Heart left ventricle (tissue), 16 donors: ENCODE data around the gene PAGE2B. TPM values are rescaled to one million over a fixed set of nuclear protein-coding genes. Genes with fewer than 3 reads are reported as not detected.
A peak's percentile ranks its signal among the peaks of the same experiment; 100 is the strongest.

Source experiments
- ATAC-seq, 4 donors: fragments of 200-7000 bp; cut with Tn5 transposase; one replicate each; pipeline ENCODE4 v1.9.1; 2020 to 2022; ENCODE audit warnings: moderate library complexity in 4 of 4, mild to moderate bottlenecking in 3 of 4, moderate number of reproducible peaks in 1 of 4
- DNase-seq, 5 donors: peaks; one replicate each; pipeline ENCODE4 v3.0.0-alpha.2; 2020
- H3K27ac ChIP-seq, 12 donors: fragments of 200-600 bp; sonication (generic) in 4 of 12; one replicate each; pipeline versions ENCODE4 v1.5.0 to v1.8.0; 2016 to 2022; ENCODE audit warnings: mild to moderate bottlenecking in 2 of 12
- H3K27me3 ChIP-seq, 9 donors: fragments of 200-600 bp; sonication (generic) in 2 of 9; one replicate each; pipeline versions ENCODE4 v1.5.1 to v1.8.0; 2016 to 2022; ENCODE audit warnings: mild to moderate bottlenecking in 3 of 9
- H3K36me3 ChIP-seq, 9 donors: fragments of 200-600 bp; sonication (generic) in 2 of 9; one replicate each; pipeline versions ENCODE4 v1.5.0 to v1.8.0; 2018 to 2022; ENCODE audit warnings: mild to moderate bottlenecking in 2 of 9
- H3K4me1 ChIP-seq, 12 donors: fragments of 200-600 bp; sonication (generic) in 4 of 12; one replicate each; pipeline versions ENCODE4 v1.5.0 to v1.8.0; 2016 to 2022; ENCODE audit warnings: mild to moderate bottlenecking in 3 of 12
- H3K4me3 ChIP-seq, 12 donors: fragments of 200-600 bp; sonication (generic) in 4 of 12; one replicate each; pipeline versions ENCODE4 v1.5.0 to v1.8.0; 2017 to 2022; ENCODE audit warnings: mild to moderate bottlenecking in 9 of 12, moderate library complexity in 4 of 12
- H3K9me3 ChIP-seq, 12 donors: fragments of 200-600 bp; sonication (generic) in 4 of 12; one replicate each; pipeline versions ENCODE4 v1.5.0 to v1.8.0; 2016 to 2022; ENCODE audit warnings: mild to moderate bottlenecking in 1 of 12
- POLR2A ChIP-seq, 2 donors: fragments of 450-650 bp; IDR thresholded peaks; one replicate each; pipeline ENCODE4 v1.6.1; 2017; ENCODE audit warnings: antibody characterized with exemption in 2 of 2, mild to moderate bottlenecking in 2 of 2, moderate library complexity in 2 of 2
- WGBS, 4 donors: extraction: QIAGEN DNeasy Blood & Tissue Kit in 2 of 4; methylation state at CpG; one replicate each; pipeline versions ENCODE4 v1.1.5 to v1.1.7; 2013 to 2018; 5-methylcytosine and 5-hydroxymethylcytosine counted together
- intact Hi-C, 10 donors: fragments of 100-400 bp; cut with DNase I; formaldehyde crosslinking; loops; one replicate each; pipeline versions ENCODE4 v1.11.1 to v1.14.2; 2022
- polyA plus RNA-seq, 2 donors: library from polyadenylated mRNA; stranded (reverse); fragments of 200-250 nt; gene quantifications; one replicate each; pipeline ENCODE4 v1.2.3, GENCODE V29; 2013
- total RNA-seq, 9 donors: library from RNA; depleted of rRNA in 2 of 9; stranded (reverse); fragments of >200 nt in 2 of 9; fragmentation: NEBNext Ultra II Directional in 3 of 9; extraction: Animal tissue kit (Norgen Biotek cat#: 25700) in 3 of 9; gene quantifications; one replicate each; pipeline versions ENCODE4 v1.1.0 to v1.2.4, GENCODE V29; 2016 to 2023
- TF ChIP-seq, protein P1 (sequence below), 12 donors: fragments of 200-600 bp; sonication (generic) in 4 of 12; IDR thresholded peaks; one replicate each; pipeline versions ENCODE4 v1.5.0 to v1.8.0; 2018 to 2022; ENCODE audit warnings: antibody characterized with exemption in 12 of 12, mild to moderate bottlenecking in 5 of 12
- donor health status: ischemic (EF 13 %, LVEDD 7.1; RV severe dilation, severe dysfunction).
- donor health status: healthy with polysubstance abuse.
- donor health status: DM: no; HTN: yes; CAD: no.
- donor health status: DM: no; HTN: no; CAD: no.
- donor health status: ischemic (EF 25% LVEDD 6.9; RV normal size, moderate dysfunction).
- donor health status: ischemic (EF 25% LVEDD 5.7; RV mildly dilated, moderate dysfunction).
- donor health status: healthy.
- donor health status: DM: yes; HTN: yes; CAD: no.
- donor health status: ischemic (EF 35%, LVEDD 5.7; RV mildly dilated, moderate dysfunction).
- donor health status: nonischemic (EF 11% LVEDD 7.7; RV severe dilation, severe dysfunction).
- donor health status: DM: yes; HTN: yes; CAD: no.
- donor health status: PGD.
- donor health status: ischemic (EF 29% LVEDD 5.4; RV normal size, mild dysfunction).
- donor health status: nonischemic (EF 23%, LVEDD 6.1; RV moderate dilation, normal function).

Gene PAGE2B
- total and polyA plus RNA-seq, 11 donors: not detected

- Histone ChIP-seq H3K27ac (no peak overlapping the region), H3K27me3 (peaks cover 0 to 23% (median 0%) of the 10 kb centered on the region in 9 donors), H3K4me1 (no peaks in the 10 kb centered on the region), H3K4me3 (no peak overlapping the region), H3K9me3 (no peaks in the 10 kb centered on the region), H3K36me3 (no peaks in the 10 kb centered on the region)
- TF ChIP-seq, protein P1, sequence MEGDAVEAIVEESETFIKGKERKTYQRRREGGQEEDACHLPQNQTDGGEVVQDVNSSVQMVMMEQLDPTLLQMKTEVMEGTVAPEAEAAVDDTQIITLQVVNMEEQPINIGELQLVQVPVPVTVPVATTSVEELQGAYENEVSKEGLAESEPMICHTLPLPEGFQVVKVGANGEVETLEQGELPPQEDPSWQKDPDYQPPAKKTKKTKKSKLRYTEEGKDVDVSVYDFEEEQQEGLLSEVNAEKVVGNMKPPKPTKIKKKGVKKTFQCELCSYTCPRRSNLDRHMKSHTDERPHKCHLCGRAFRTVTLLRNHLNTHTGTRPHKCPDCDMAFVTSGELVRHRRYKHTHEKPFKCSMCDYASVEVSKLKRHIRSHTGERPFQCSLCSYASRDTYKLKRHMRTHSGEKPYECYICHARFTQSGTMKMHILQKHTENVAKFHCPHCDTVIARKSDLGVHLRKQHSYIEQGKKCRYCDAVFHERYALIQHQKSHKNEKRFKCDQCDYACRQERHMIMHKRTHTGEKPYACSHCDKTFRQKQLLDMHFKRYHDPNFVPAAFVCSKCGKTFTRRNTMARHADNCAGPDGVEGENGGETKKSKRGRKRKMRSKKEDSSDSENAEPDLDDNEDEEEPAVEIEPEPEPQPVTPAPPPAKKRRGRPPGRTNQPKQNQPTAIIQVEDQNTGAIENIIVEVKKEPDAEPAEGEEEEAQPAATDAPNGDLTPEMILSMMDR (IDR thresholded peaks at IDR 0.05): no peak
- no peak for TF ChIP-seq POLR2A (IDR thresholded peaks at IDR 0.05)
- no peak for DNase-seq
- peak in 2 of 4 donors; percentile 42 to 69 for ATAC-seq
- WGBS, 4 donors: 10 to 30% (median 14%) methylated on average over 2 of the region's 2 CpGs
- intact Hi-C loops: no loop called here
Observed at GRCh38 chrX:55098691-55099090, 23.9 kb downstream of the PAGE2B start.

- no peak overlapping the region for H3K4me3 ChIP-seq
- no peaks in the 10 kb centered on the region for H3K36me3 ChIP-seq
- intact Hi-C loops: no loop called here
- no peaks in the 10 kb centered on the region for H3K9me3 ChIP-seq
- TF ChIP-seq POLR2A (IDR thresholded peaks at IDR 0.05): no peak
- TF ChIP-seq, protein P1 (IDR thresholded peaks at IDR 0.05): no peak
- no peak overlapping the region for H3K27ac ChIP-seq
- DNase-seq (no peak), ATAC-seq (no peak)
- H3K27me3 ChIP-seq: peaks cover 0 to 23% (median 0%) of the 10 kb centered on the region in 9 donors
- H3K4me1 ChIP-seq: no peaks in the 10 kb centered on the region
- 35 to 44% (median 40%) methylated on average over 1 of the region's 1 CpG for WGBS, 4 donors
Observed at GRCh38 chrX:55099162-55099561, 24.3 kb downstream of the PAGE2B start.

DNA sequence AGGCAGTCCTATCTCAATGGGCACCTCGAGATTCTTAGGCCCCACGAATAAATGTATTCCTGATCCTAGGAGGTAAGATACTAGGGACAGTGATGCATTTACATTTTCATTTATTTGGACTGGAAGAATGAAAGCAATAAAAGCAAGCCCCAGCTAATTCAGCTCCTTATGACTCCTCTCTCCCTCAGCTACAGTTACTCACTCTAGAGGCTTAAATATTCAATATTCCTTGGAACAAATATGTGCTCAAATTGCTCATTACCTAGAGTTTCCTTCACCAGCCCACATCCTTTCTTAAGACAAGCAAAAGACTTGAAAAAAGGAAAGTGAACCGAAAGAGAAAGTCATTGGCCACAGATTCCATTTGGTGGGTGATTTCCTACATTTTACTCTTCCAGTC is 27.9 kb downstream of the PAGE2B start:
- H3K4me1 ChIP-seq: no peaks in the 10 kb centered on the region
- ATAC-seq: no peak
- H3K9me3 ChIP-seq: no peaks in the 10 kb centered on the region
- no peaks in the 10 kb centered on the region for H3K36me3 ChIP-seq
- no peak for DNase-seq
- no peak overlapping the region for H3K27ac ChIP-seq
- no peak overlapping the region for H3K4me3 ChIP-seq
- 58 to 81% (median 69%) methylated on average over 3 of the region's 3 CpGs for WGBS, 4 donors
- intact Hi-C loops: no loop called here
- no peak for TF ChIP-seq POLR2A (IDR thresholded peaks at IDR 0.05)
- TF ChIP-seq, protein P1 (IDR thresholded peaks at IDR 0.05): no peak
- peaks cover 0 to 9% (median 0%) of the 10 kb centered on the region in 9 donors for H3K27me3 ChIP-seq

GRCh38 chrX:55107262-55107661 is 32.4 kb downstream of the PAGE2B start:
- DNase-seq (no peak), ATAC-seq (no peak)
- no peak overlapping the region for H3K27ac ChIP-seq
- no peaks in the 10 kb centered on the region for H3K27me3 ChIP-seq
- no peaks in the 10 kb centered on the region for H3K36me3 ChIP-seq
- TF ChIP-seq, protein P1 (IDR thresholded peaks at IDR 0.05): no peak
- no peak for TF ChIP-seq POLR2A (IDR thresholded peaks at IDR 0.05)
- no peaks in the 10 kb centered on the region for H3K4me1 ChIP-seq
- intact Hi-C loops: no loop called here
- H3K9me3 ChIP-seq: no peaks in the 10 kb centered on the region
- no peak overlapping the region for H3K4me3 ChIP-seq
